ENCODE results near the gene ADAMTS19.

DNA sequence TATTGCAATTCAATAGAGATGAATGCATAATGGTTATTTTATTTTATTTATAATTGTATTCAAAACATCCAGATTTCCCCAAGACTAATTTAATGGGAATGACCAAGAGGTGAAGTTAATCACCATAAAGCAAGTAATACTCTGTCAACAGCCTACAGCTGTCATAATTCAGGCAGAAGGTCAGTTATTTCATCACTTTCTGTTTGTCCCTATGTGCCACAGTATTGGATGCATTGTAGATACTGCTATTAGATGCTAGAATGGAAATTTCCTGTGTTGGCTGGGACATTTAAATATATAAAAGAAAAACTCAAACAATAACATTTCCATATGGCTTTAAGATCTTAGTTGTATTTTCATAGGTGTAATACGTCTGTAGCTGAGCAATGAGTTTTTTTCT, 231.1 kb downstream of the ADAMTS19 start:
- TF ChIP-seq EZH2 (IDR thresholded peaks at IDR 0.05; ENCODE audit: borderline replicate concordance, low read length) (no peak), CTCF (IDR thresholded peaks at IDR 0.05; ENCODE audit: low read length) (no peak)

All from OCI-LY1 (cell line).